Esophagus muscularis mucosa (tissue), 3 donors: ENCODE data around the gene ERI3.

Source experiments
- CTCF ChIP-seq, 3 experiments: fragments of 200-600 bp in 2 of 3; fragments of 450-650 bp in 1 of 3; sonication (generic) in 2 of 3; IDR thresholded peaks; one replicate each; pipeline ENCODE4 v1.5.1; 2017 to 2019; ENCODE audit warnings: antibody characterized with exemption in 3 of 3, mild to moderate bottlenecking in 2 of 3, moderate library complexity in 1 of 3
- POLR2A ChIP-seq: fragments of 450-650 bp; IDR thresholded peaks from one replicate; pipeline ENCODE4 v1.6.1; 2017; ENCODE audit warnings: antibody characterized with exemption, moderate library complexity, mild to moderate bottlenecking, low read depth

GRCh38 chr1:44323947-44324346, 31.1 kb downstream of the ERI3 start:
- TF ChIP-seq CTCF (IDR thresholded peaks at IDR 0.05), result no peak
- TF ChIP-seq POLR2A, result no peak
